NB4 (cell line): ENCODE measurements around the gene TXLNA.

Experiments
- DNase-seq: peaks from one replicate; pipeline ENCODE4 v3.0.0; 2010; ENCODE audit warnings: low read depth
- H3K4me3 ChIP-seq: one replicate; pipeline ENCODE4 v1.5.1; 2011; ENCODE audit warnings: mild to moderate bottlenecking, low read depth, low read length, moderate library complexity
- CTCF ChIP-seq: IDR thresholded peaks from one replicate; pipeline ENCODE4 v1.5.1; 2012; ENCODE audit warnings: low read depth, low read length
- MAX ChIP-seq: IDR thresholded peaks from 2 replicates; pipeline ENCODE4 v1.6.1; 2011; ENCODE audit warnings: low read depth, low read length
- MYC ChIP-seq: IDR thresholded peaks from 2 replicates; pipeline ENCODE4 v1.6.1; 2011; ENCODE audit warnings: low read depth, low read length
- POLR2A ChIP-seq: IDR thresholded peaks from 2 replicates; pipeline ENCODE4 v1.6.1; 2011; ENCODE audit warnings: mild to moderate bottlenecking; ENCODE audit not compliant: insufficient read length; ENCODE audit errors: extremely low read depth

The TXLNA gene

GRCh38 chr1:32201011-32201855, 21.8 kb downstream of the TXLNA start:
- TF ChIP-seq MAX (no peak), CTCF (no peak), POLR2A (no peak), MYC (no peak)
- H3K4me3 ChIP-seq, result no peak overlapping the region
- DNase-seq, result peak; percentile 50

- H3K4me3 ChIP-seq, result peak overlapping the region; percentile 79
- DNase-seq, result no peak
- TF ChIP-seq MYC, result no peak
- TF ChIP-seq MAX, result no peak
- TF ChIP-seq POLR2A, result no peak
- TF ChIP-seq CTCF, result no peak
These were observed 25.5 kb downstream of the TXLNA start for GRCh38 chr1:32204943-32205361.

GRCh38 chr1:32205401-32206370, 26.2 kb downstream of the TXLNA start, which contains the start of gene IQCC:
Gene IQCC (plus strand): TSS chr1:32205671. CDS start chr1:32205682, 11 bp downstream.
- DNase-seq, result peak; percentile 86
- TF ChIP-seq POLR2A (peak; percentile 81), MYC (peak; percentile 64), CTCF (no peak), MAX (0 out of 2 replicates have a peak, but pooled peaks have one; percentile 34)
- peak within 1 kb of the TSS; percentile 79 for H3K4me3 ChIP-seq

- TF ChIP-seq POLR2A, result no peak
- TF ChIP-seq MAX, result no peak
- no peak for TF ChIP-seq CTCF
- no peak for TF ChIP-seq MYC
- H3K4me3 ChIP-seq, result no peak overlapping the region
- DNase-seq, result no peak
These were observed 29.0 kb downstream of the TXLNA start for GRCh38 chr1:32208469-32208868.

- DNase-seq, result no peak
- H3K4me3 ChIP-seq, result no peak within 1 kb of the TSS
- no peak for TF ChIP-seq POLR2A
- no peak for TF ChIP-seq MAX
These were observed 29.4 kb downstream of the TXLNA start, which contains the start of gene DCDC2B for GRCh38 chr1:32208891-32209328. Gene DCDC2B (plus strand): TSS chr1:32209089. CDS start chr1:32209094, 5 bp downstream.
